ENCODE results near the gene STK31. TPM values are rescaled to one million over a fixed set of nuclear protein-coding genes. Genes with fewer than 3 reads are reported as not detected.

The STK31 gene
- total RNA-seq, 1 donor from 2014 or later = 2.8 TPM

DNA sequence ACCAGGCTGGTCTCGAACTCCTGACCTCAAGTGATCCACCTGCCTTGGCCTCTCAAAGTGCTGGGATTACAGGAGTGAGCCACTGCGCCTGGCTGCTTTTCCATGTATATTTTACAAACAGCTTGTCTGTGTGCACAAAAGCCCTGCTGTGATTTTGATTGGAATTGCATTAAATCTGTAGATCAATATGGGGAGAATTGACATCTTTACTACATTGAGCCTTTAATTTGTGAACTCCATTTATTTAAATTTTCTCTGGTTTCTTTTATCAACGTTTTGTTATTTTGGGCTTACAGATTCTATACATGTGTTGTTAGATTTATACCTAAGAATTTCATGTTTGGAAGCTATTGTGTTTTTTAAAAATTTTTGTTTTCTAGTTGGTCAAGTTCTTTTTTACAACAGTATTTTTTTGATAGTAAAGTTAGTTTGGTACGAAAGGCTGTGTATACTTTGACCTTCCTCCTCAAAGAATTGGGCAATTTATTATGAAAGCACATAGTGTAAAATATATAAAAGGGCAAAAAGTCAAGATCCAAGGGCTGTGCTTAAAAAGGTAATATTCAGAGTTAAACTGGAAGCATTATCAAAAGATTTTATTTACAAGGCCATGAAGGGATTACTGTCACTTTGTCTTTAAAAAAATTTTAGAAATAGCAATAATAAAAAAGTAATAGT lies 92.8 kb downstream of the STK31 start:
- no peak for DNase-seq (ENCODE audit: low spot score)
- H2AFZ ChIP-seq (replicated peaks) = peak overlapping the region; percentile 22
- peaks cover 9% of the 10 kb centered on the region for H3K4me1 ChIP-seq
- no peak overlapping the region for H3K9ac ChIP-seq
- peak overlapping the region; percentile 46 for H3K4me2 ChIP-seq
- no peaks in the 10 kb centered on the region for H3K9me3 ChIP-seq (ENCODE audit: low read depth)
- no peak overlapping the region for H3K27ac ChIP-seq
- H3K4me1 Mint-ChIP-seq = no peaks in the 10 kb centered on the region
- no peaks in the 10 kb centered on the region for H3K27me3 Mint-ChIP-seq (ENCODE audit: insufficient read depth, low read depth)
- H3F3A ChIP-seq (ENCODE audit: low read depth) = no peaks in the 10 kb centered on the region
- H3K36me3 ChIP-seq = no peaks in the 10 kb centered on the region
- H3K4me3 Mint-ChIP-seq = no peak overlapping the region
- no peak overlapping the region for H3K4me3 ChIP-seq
- H3K9me3 Mint-ChIP-seq = no peaks in the 10 kb centered on the region
- H3K79me2 ChIP-seq (ENCODE audit: low read depth) = no peaks in the 10 kb centered on the region
- H4K20me1 ChIP-seq (ENCODE audit: low read depth) = no peaks in the 10 kb centered on the region
- TF ChIP-seq EZH2 (IDR thresholded peaks at IDR 0.05) (no peak), EZH2phosphoT487 (IDR thresholded peaks at IDR 0.05) (no peak)
- TF ChIP-seq, protein P1, sequence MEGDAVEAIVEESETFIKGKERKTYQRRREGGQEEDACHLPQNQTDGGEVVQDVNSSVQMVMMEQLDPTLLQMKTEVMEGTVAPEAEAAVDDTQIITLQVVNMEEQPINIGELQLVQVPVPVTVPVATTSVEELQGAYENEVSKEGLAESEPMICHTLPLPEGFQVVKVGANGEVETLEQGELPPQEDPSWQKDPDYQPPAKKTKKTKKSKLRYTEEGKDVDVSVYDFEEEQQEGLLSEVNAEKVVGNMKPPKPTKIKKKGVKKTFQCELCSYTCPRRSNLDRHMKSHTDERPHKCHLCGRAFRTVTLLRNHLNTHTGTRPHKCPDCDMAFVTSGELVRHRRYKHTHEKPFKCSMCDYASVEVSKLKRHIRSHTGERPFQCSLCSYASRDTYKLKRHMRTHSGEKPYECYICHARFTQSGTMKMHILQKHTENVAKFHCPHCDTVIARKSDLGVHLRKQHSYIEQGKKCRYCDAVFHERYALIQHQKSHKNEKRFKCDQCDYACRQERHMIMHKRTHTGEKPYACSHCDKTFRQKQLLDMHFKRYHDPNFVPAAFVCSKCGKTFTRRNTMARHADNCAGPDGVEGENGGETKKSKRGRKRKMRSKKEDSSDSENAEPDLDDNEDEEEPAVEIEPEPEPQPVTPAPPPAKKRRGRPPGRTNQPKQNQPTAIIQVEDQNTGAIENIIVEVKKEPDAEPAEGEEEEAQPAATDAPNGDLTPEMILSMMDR (IDR thresholded peaks at IDR 0.05) = no peak
- no peaks in the 10 kb centered on the region for H3K36me3 Mint-ChIP-seq
- no peak overlapping the region for H3K27ac Mint-ChIP-seq
- no peaks in the 10 kb centered on the region for H3K27me3 ChIP-seq

DNA sequence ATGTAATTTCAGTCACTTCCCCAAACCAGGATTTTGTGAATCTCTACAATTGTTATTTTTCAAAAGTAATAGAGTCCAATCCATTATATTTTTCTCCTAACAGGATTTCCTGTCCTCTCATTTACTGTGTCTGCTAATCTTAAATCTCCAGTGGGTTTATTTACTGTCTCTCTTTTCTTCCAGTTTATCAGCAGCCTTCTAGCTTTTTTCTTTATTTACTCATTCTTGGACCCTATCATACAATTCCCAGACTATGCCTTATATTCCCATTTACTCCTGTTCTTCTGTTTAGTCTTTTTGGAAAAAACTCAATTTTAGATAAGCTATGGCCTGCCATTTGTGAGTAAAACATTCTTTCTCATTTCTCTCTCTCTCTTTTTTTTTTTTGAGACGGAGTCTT lies 94.7 kb downstream of the STK31 start:
- H3K4me3 Mint-ChIP-seq = no peak overlapping the region
- H3F3A ChIP-seq (ENCODE audit: low read depth) = no peaks in the 10 kb centered on the region
- H3K36me3 ChIP-seq = no peaks in the 10 kb centered on the region
- no peak overlapping the region for H3K27ac ChIP-seq
- H3K27ac Mint-ChIP-seq = no peak overlapping the region
- no peak for TF ChIP-seq EZH2phosphoT487 (IDR thresholded peaks at IDR 0.05)
- TF ChIP-seq, protein P1 (IDR thresholded peaks at IDR 0.05) = no peak
- no peak for TF ChIP-seq EZH2 (IDR thresholded peaks at IDR 0.05)
- H2AFZ ChIP-seq (replicated peaks) = no peak overlapping the region
- H3K79me2 ChIP-seq (ENCODE audit: low read depth) = no peaks in the 10 kb centered on the region
- H4K20me1 ChIP-seq (ENCODE audit: low read depth) = no peaks in the 10 kb centered on the region
- no peak for DNase-seq (ENCODE audit: low spot score)
- no peak overlapping the region for H3K4me3 ChIP-seq
- H3K9ac ChIP-seq = no peak overlapping the region
- no peaks in the 10 kb centered on the region for H3K9me3 Mint-ChIP-seq
- H3K36me3 Mint-ChIP-seq = no peaks in the 10 kb centered on the region
- no peaks in the 10 kb centered on the region for H3K27me3 Mint-ChIP-seq (ENCODE audit: insufficient read depth, low read depth)
- no peak overlapping the region for H3K4me2 ChIP-seq
- no peaks in the 10 kb centered on the region for H3K27me3 ChIP-seq
- no peaks in the 10 kb centered on the region for H3K4me1 Mint-ChIP-seq
- H3K9me3 ChIP-seq (ENCODE audit: low read depth) = no peaks in the 10 kb centered on the region
- peaks cover 9% of the 10 kb centered on the region for H3K4me1 ChIP-seq

DNA sequence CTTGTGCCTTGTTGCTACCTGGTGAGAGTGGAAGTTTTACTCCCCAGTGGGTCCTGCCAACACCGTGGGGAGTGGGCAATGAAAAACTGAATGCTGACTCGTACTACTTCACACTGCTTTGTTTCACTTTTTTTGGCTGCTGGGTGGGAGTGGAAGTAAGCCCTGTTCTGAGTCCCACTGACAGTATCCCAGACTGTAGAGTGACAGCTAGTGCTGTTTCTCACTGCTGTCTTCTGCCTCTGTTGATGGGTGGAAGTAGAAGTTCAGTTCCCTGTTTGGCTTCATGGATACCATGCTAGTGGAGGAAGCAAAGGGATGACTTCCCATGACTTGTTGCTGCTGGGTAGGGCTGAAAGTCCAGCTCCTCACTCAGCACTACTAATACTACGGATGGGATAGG lies 98.4 kb downstream of the STK31 start:
- no peaks in the 10 kb centered on the region for H3K4me1 ChIP-seq
- H3K27ac ChIP-seq = no peak overlapping the region
- H3F3A ChIP-seq (ENCODE audit: low read depth) = no peaks in the 10 kb centered on the region
- Mint-ChIP-seq H3K27me3 (ENCODE audit: insufficient read depth, low read depth) (no peaks in the 10 kb centered on the region), H3K27ac (no peak overlapping the region), H3K9me3 (peaks cover 8% of the 10 kb centered on the region), H3K36me3 (no peaks in the 10 kb centered on the region), H3K4me1 (no peaks in the 10 kb centered on the region), H3K4me3 (no peak overlapping the region)
- H3K36me3 ChIP-seq = peaks cover 3% of the 10 kb centered on the region
- no peak overlapping the region for H3K4me3 ChIP-seq
- no peak overlapping the region for H3K4me2 ChIP-seq
- H2AFZ ChIP-seq (replicated peaks) = no peak overlapping the region
- no peak for TF ChIP-seq EZH2phosphoT487 (IDR thresholded peaks at IDR 0.05)
- TF ChIP-seq, protein P1 (IDR thresholded peaks at IDR 0.05) = no peak
- TF ChIP-seq EZH2 (IDR thresholded peaks at IDR 0.05) = no peak
- H4K20me1 ChIP-seq (ENCODE audit: low read depth) = no peaks in the 10 kb centered on the region
- peaks cover 6% of the 10 kb centered on the region for H3K9me3 ChIP-seq (ENCODE audit: low read depth)
- no peak for DNase-seq (ENCODE audit: low spot score)
- no peaks in the 10 kb centered on the region for H3K79me2 ChIP-seq (ENCODE audit: low read depth)
- H3K27me3 ChIP-seq = no peaks in the 10 kb centered on the region
- H3K9ac ChIP-seq = no peak overlapping the region

Measured in neural progenitor cell (in vitro differentiated cells).